HepG2 (cell line): ENCODE data around the gene ACAP1. TPM values are rescaled to one million over a fixed set of nuclear protein-coding genes. Genes with fewer than 3 reads are reported as not detected.

Experiments
- ATAC-seq: fragments of 200-7000 bp; cut with Tn5 transposase; 3 replicates; pipeline ENCODE4 v1.9.1; 2020; ENCODE audit warnings: mild to moderate bottlenecking, moderate library complexity
- BruUV-seq: library from RNA; stranded (reverse); fragments of 400-500 nt; replicated peaks from 2 replicates; lab custom pipeline; 2021; lab: Mats Ljungman, UMichigan
- CTCF ChIA-PET: fragments of 300-600 bp; formaldehyde crosslinking; extraction: SDS; loops from one replicate; lab custom pipeline; 2021; ENCODE audit warnings: low total read pairs, inconsistent platforms, low intra/inter-chr PET ratio; lab: Yijun Ruan, JAX
- POLR2A ChIA-PET: fragments of 350-600 bp; sonication (Branson Sonifier 250); formaldehyde crosslinking; loops from one replicate; lab custom pipeline; 2020; ENCODE audit warnings: antibody characterized with exemption, inconsistent platforms; lab: Yijun Ruan, JAX
- DNase-seq: peaks from one replicate; pipeline ENCODE4 v3.0.0-alpha.2; 2015; ENCODE audit warnings: low spot score
- FAIRE-seq: peaks from 3 replicates; lab custom pipeline; 2011; peaks lifted over from hg19 to GRCh38; lab: Jason Lieb, UNC
- H2AFZ ChIP-seq: one replicate; pipeline ENCODE4 v1.6.1; 2011; ENCODE audit warnings: low read length, inconsistent platforms
- H3K27ac ChIP-seq: fragments of 300-600 bp; 3 replicates; pipeline ENCODE4 v1.8.0; 2011; ENCODE audit warnings: mixed run types, mild to moderate bottlenecking, mixed read lengths, low read length, inconsistent platforms; ENCODE audit not compliant: insufficient read depth; ENCODE audit errors: extremely low read length
- H3K27me3 ChIP-seq, 2 experiments: fragments of 200-600 bp in 1 of 2; 2 replicates in 1 of 2; 3 replicates in 1 of 2; pipeline versions ENCODE4 v1.6.0 to v1.8.0; 2011; ENCODE audit warnings: low read length in 2 of 2, mild to moderate bottlenecking in 2 of 2, moderate library complexity in 2 of 2, inconsistent platforms in 1 of 2; ENCODE audit not compliant: insufficient read depth in 2 of 2, control insufficient read depth in 1 of 2
- H3K36me3 ChIP-seq, 2 experiments: fragments of 200-600 bp in 1 of 2; replicated peaks in 1 of 2; 2 replicates in 1 of 2; 3 replicates in 1 of 2; pipeline versions ENCODE4 v1.5.1 to v1.8.0; 2011; ENCODE audit warnings: low read length in 2 of 2, inconsistent platforms in 1 of 2; ENCODE audit not compliant: insufficient read depth in 2 of 2, control insufficient read depth in 1 of 2
- H3K4me1 ChIP-seq: 2 replicates; pipeline ENCODE4 v1.5.1; 2012; ENCODE audit warnings: low read length, inconsistent platforms; ENCODE audit not compliant: insufficient read depth
- H3K4me2 ChIP-seq: 2 replicates; pipeline ENCODE4 v1.6.0; 2011; ENCODE audit warnings: low read depth, low read length, inconsistent platforms
- H3K4me3 ChIP-seq, 3 experiments: fragments of 200-600 bp in 1 of 3; sonication (generic), shearing (Covaris generic) in 1 of 3; replicated peaks in 1 of 3; 2 replicates each; pipeline ENCODE4 v1.5.1; 2011 to 2016; ENCODE audit warnings: low read length in 3 of 3, inconsistent platforms in 2 of 3, low read depth in 2 of 3, mild to moderate bottlenecking in 2 of 3, control low read depth in 1 of 3, mixed read lengths in 1 of 3; ENCODE audit not compliant: insufficient read depth in 1 of 3
- H3K79me2 ChIP-seq: one replicate; pipeline ENCODE4 v1.6.1; 2011; ENCODE audit warnings: low read length, inconsistent platforms; ENCODE audit not compliant: insufficient read depth
- H3K9ac ChIP-seq: 2 replicates; pipeline ENCODE4 v1.6.0; 2011; ENCODE audit warnings: mild to moderate bottlenecking, low read depth, low read length, inconsistent platforms; ENCODE audit not compliant: insufficient read depth
- H3K9me3 ChIP-seq: 2 replicates; pipeline ENCODE4 v1.5.1; 2012; ENCODE audit warnings: mild to moderate bottlenecking, low read length
- H4K20me1 ChIP-seq: 2 replicates; pipeline ENCODE4 v1.6.0; 2011; ENCODE audit warnings: inconsistent platforms, mild to moderate bottlenecking, low read length, moderate library complexity; ENCODE audit not compliant: insufficient read depth
- DNMT1 ChIP-seq: sonication (generic); formaldehyde crosslinking; IDR thresholded peaks from 2 replicates; pipeline ENCODE4 v1.5.1; 2020; ENCODE audit warnings: mild to moderate bottlenecking, missing genetic modification reagents
- GZF1 ChIP-seq: sonication (generic); formaldehyde crosslinking; IDR thresholded peaks from 2 replicates; pipeline ENCODE4 v1.5.1; 2020; ENCODE audit warnings: mild to moderate bottlenecking, missing genetic modification reagents
- HNRNPL ChIP-seq: fragments of 200-400 bp; formaldehyde crosslinking; IDR thresholded peaks from 2 replicates; pipeline ENCODE4 v1.6.1; 2017; ENCODE audit warnings: mild to moderate bottlenecking, low read depth, low read length
- KAT8 ChIP-seq: IDR thresholded peaks from 2 replicates; pipeline ENCODE4 v1.6.1; 2016; ENCODE audit warnings: missing genetic modification reagents, missing compliant biosample characterization
- POLR2G ChIP-seq: fragments of 200-400 bp; formaldehyde crosslinking; IDR thresholded peaks from 2 replicates; pipeline ENCODE4 v1.6.1; 2018; ENCODE audit warnings: mild to moderate bottlenecking, low read depth, low read length, moderate library complexity
- PRMT3 ChIP-seq: sonication (generic); formaldehyde crosslinking; IDR thresholded peaks from 2 replicates; pipeline ENCODE4 v1.8.1; 2022; ENCODE audit warnings: low read depth, mild to moderate bottlenecking, moderate library complexity, missing genetic modification reagents, borderline replicate concordance
- RARA ChIP-seq: IDR thresholded peaks from 2 replicates; pipeline ENCODE4 v1.6.1; 2016; ENCODE audit warnings: missing genetic modification reagents, missing compliant biosample characterization
- TP53 ChIP-seq: sonication (generic); formaldehyde crosslinking; conservative IDR thresholded peaks from 2 replicates; pipeline ENCODE4 v1.4.0; 2020; ENCODE audit warnings: missing genetic modification reagents
- ZBTB39 ChIP-seq: sonication (generic); formaldehyde crosslinking; IDR thresholded peaks from 2 replicates; pipeline ENCODE4 v1.5.0; 2020; ENCODE audit warnings: missing genetic modification reagents
- ZC3H13 ChIP-seq: sonication (generic); formaldehyde crosslinking; IDR thresholded peaks from 2 replicates; pipeline ENCODE4 v1.8.1; 2023; ENCODE audit warnings: mild to moderate bottlenecking, missing genetic modification reagents, moderate library complexity
- ZNF274 ChIP-seq: sonication (generic); formaldehyde crosslinking; IDR thresholded peaks from 2 replicates; pipeline ENCODE4 v1.5.1; 2020; ENCODE audit warnings: mild to moderate bottlenecking, missing genetic modification reagents
- ZNF503 ChIP-seq: sonication (generic); formaldehyde crosslinking; IDR thresholded peaks from 2 replicates; pipeline ENCODE4 v1.4.0; 2020; ENCODE audit warnings: missing genetic modification reagents
- ZNF775 ChIP-seq: sonication (generic); formaldehyde crosslinking; IDR thresholded peaks from 2 replicates; pipeline ENCODE4 v1.4.0; 2020; ENCODE audit warnings: missing genetic modification reagents, mild to moderate bottlenecking, moderate library complexity, borderline replicate concordance
- ZSCAN29 ChIP-seq: sonication (generic); formaldehyde crosslinking; conservative IDR thresholded peaks from 2 replicates; pipeline ENCODE4 v1.4.0; 2020; ENCODE audit warnings: mild to moderate bottlenecking, missing genetic modification reagents
- WGBS: methylation state at CpG from one replicate; pipeline ENCODE4 v1.1.6; 2017; ENCODE audit warnings: low lambda C conversion rate; 5-methylcytosine and 5-hydroxymethylcytosine counted together
- in situ Hi-C: cut with HindIII; loops from 2 replicates; pipeline ENCODE4 v1.10.0; 2017; ENCODE audit warnings: low pct_unique_long_range_greater_than_20kb; ENCODE audit not compliant: extremely low pct_ligation_motif_present
- intact Hi-C: fragments of 100-400 bp; cut with micrococcal nuclease; formaldehyde crosslinking; loops from one replicate; pipeline ENCODE4 v1.10.0; 2022; ENCODE audit not compliant: unreplicated experiment
- polyA plus RNA-seq, 8 experiments: library from polyadenylated mRNA; depleted of rRNA in 3 of 8; stranded (reverse) in 7 of 8; unstranded in 1 of 8; fragments of >200 nt; fragmentation: Illumina TruSeq in 4 of 8; extraction: Trizol in 4 of 8; gene quantifications; 2 replicates each; pipeline versions ENCODE4 v1.2.1 to v1.2.3, GENCODE V29; 2011 to 2016; ENCODE audit warnings: low read depth in 4 of 8, missing spikeins in 1 of 8, mixed read lengths in 1 of 8; ENCODE audit not compliant: insufficient read depth in 1 of 8
- total RNA-seq, 5 experiments: library from RNA; depleted of rRNA; stranded (reverse); fragments of >200 nt; fragmentation: Illumina TruSeq; extraction: Trizol; gene quantifications; 2 replicates each; pipeline ENCODE4 v1.2.3, GENCODE V29; 2016; ENCODE audit warnings: low read depth in 1 of 5

The ACAP1 gene
- total and polyA plus RNA-seq, 2 of the 13 experiments (the other 11 are each of a cell fraction or from before 2014, with no cell fraction given) = 1.3 to 2.5 TPM

- BruUV-seq = no TSS peak
- 93% methylated on average over 3 of the region's 11 CpGs for WGBS
- no peak for ATAC-seq
These were observed 10.1 kb upstream of the ACAP1 start for GRCh38 chr17:7326186-7326585.

GRCh38 chr17:7327056-7327455 is 9.3 kb upstream of the ACAP1 start:
- TF ChIP-seq DNMT1 (CRISPR knock-in tag) (no peak), TP53 (CRISPR knock-in tag) (no peak), POLR2G (no peak), ZNF503 (no peak), KAT8 (CRISPR knock-in tag) (no peak), PRMT3 (no peak), ZNF274 (CRISPR knock-in tag) (no peak), HNRNPL (no peak), ZC3H13 (CRISPR knock-in tag) (no peak), ZBTB39 (CRISPR knock-in tag) (no peak), ZSCAN29 (CRISPR knock-in tag) (no peak), RARA (CRISPR knock-in tag) (no peak)
- no peak overlapping the region for H3K9ac ChIP-seq
- WGBS = 98% methylated on average over 7 of the region's 7 CpGs
- no TSS peak for BruUV-seq
- H2AFZ ChIP-seq = no peak overlapping the region
- peaks cover 0 to 2% of the 10 kb centered on the region in 2 experiments; a peak in 1 of 5 replicates for H3K27me3 ChIP-seq
- H4K20me1 ChIP-seq = no peaks in the 10 kb centered on the region
- ATAC-seq (no peak), FAIRE-seq (no peak), DNase-seq (no peak)
- peaks cover 24% of the 10 kb centered on the region for H3K4me1 ChIP-seq
- no peak overlapping the region for H3K4me3 ChIP-seq
- no peak overlapping the region for H3K27ac ChIP-seq
- in situ Hi-C loops (no loop called here), intact Hi-C loops (no loop called here)
- peaks cover 15 to 39% of the 10 kb centered on the region in 2 experiments for H3K36me3 ChIP-seq
- peaks cover 12% of the 10 kb centered on the region for H3K79me2 ChIP-seq
- no peak overlapping the region for H3K4me2 ChIP-seq
- CTCF ChIA-PET = no interaction called here
- POLR2A ChIA-PET = no interaction called here
- H3K9me3 ChIP-seq = no peaks in the 10 kb centered on the region

More at GRCh38 chr17:7326186-7326585, 10.1 kb upstream of the ACAP1 start:
- POLR2A ChIA-PET = no interaction called here
- Histone ChIP-seq H3K9ac (no peak overlapping the region), H3K27ac (no peak overlapping the region), H3K79me2 (peaks cover 12% of the 10 kb centered on the region), H3K4me2 (no peak overlapping the region), H3K4me1 (peaks cover 24% of the 10 kb centered on the region), H3K9me3 (no peaks in the 10 kb centered on the region), H3K4me3 (no peak overlapping the region), H3K27me3 (no peaks in the 10 kb centered on the region; a peak in 1 of 5 replicates), H2AFZ (no peak overlapping the region), H4K20me1 (no peaks in the 10 kb centered on the region), H3K36me3 (peaks cover 20 to 48% of the 10 kb centered on the region in 2 experiments)
- DNase-seq (no peak), FAIRE-seq (no peak)
- CTCF ChIA-PET = interaction anchor here (3.8 kb wide), 1 partner anchor 20 kb away, joined by 41 read pairs; no protein-coding TSS in a partner anchor
- in situ Hi-C loops (no loop called here), intact Hi-C loops (no loop called here)
- TF ChIP-seq GZF1 (CRISPR knock-in tag) (no peak), ZNF775 (no peak)
